ENCODE data around the gene TULP4.

- TF ChIP-seq CTCF (conservative IDR thresholded peaks at IDR 0.05; ENCODE audit: low read length) = no peak
- no peak for TF ChIP-seq EZH2phosphoT487 (IDR thresholded peaks at IDR 0.05; ENCODE audit: borderline replicate concordance)
Observed at GRCh38 chr6:158371261-158371660, 59.0 kb downstream of the TULP4 start.

All from Loucy (cell line).